ENCODE measurements around the gene MACROH2A1. TPM values are rescaled to one million over a fixed set of nuclear protein-coding genes. Genes with fewer than 3 reads are reported as not detected.

The MACROH2A1 gene
- polyA plus RNA-seq, 6 donors from 2014 or later, result 85.2 to 170 (median 120) TPM

GRCh38 chr5:135289651-135290050 is 109.4 kb downstream of the MACROH2A1 start:
- DNase-seq (no peak), ATAC-seq (ENCODE audit: low read depth in 2 of 2) (no peak)
- Mint-ChIP-seq H3K4me3 (no peak overlapping the region), H3K4me1 (no peaks in the 10 kb centered on the region), H3K9me3 (peaks cover 0 to 32% (median 6%) of the 10 kb centered on the region in 7 donors), H3K27me3 (peaks cover 10 to 57% (median 36%) of the 10 kb centered on the region in 3 donors), H3K36me3 (no peaks in the 10 kb centered on the region), H3K27ac (no peak overlapping the region)

GRCh38 chr5:135287551-135287950 is 111.5 kb downstream of the MACROH2A1 start:
- Mint-ChIP-seq H3K9me3 (peaks cover 0 to 32% (median 10%) of the 10 kb centered on the region in 7 donors), H3K4me1 (peaks cover 0 to 3% (median 0%) of the 10 kb centered on the region in 3 donors), H3K36me3 (no peaks in the 10 kb centered on the region), H3K27me3 (peaks cover 10 to 65% (median 52%) of the 10 kb centered on the region in 3 donors), H3K27ac (no peak overlapping the region), H3K4me3 (no peak overlapping the region)
- DNase-seq (no peak), ATAC-seq (ENCODE audit: low read depth in 2 of 2) (no peak)

Other genes starting within 250 kb of the MACROH2A1 start
- not detected for gene DCANP1, start 48.1 kb upstream of the MACROH2A1 start, polyA plus RNA-seq (ENCODE audit: low read depth in 6 of 6)
- gene TIFAB, start 53.1 kb upstream of the MACROH2A1 start, polyA plus RNA-seq (ENCODE audit: low read depth in 6 of 6), result not detected
- not detected for gene NEUROG1, start 136.7 kb upstream of the MACROH2A1 start, polyA plus RNA-seq (ENCODE audit: low read depth in 6 of 6)
- not detected for gene CXCL14, start 179.8 kb upstream of the MACROH2A1 start, polyA plus RNA-seq (ENCODE audit: low read depth in 6 of 6)

Measured in naive B cell (primary cell).